PC-9 (cell line): ENCODE results near the gene DDX27.

Source experiments
- EZH2 ChIP-seq: fragments of 200-600 bp; sonication (generic); IDR thresholded peaks from 2 replicates; pipeline ENCODE4 v1.8.0; 2017; ENCODE audit warnings: antibody characterized with exemption, low read depth
- TF ChIP-seq, protein P1 (sequence below): fragments of 200-600 bp; sonication (generic); conservative IDR thresholded peaks from 2 replicates; pipeline ENCODE4 v1.6.1; 2017; ENCODE audit warnings: mixed run types, antibody characterized with exemption, mild to moderate bottlenecking, moderate library complexity

DNA sequence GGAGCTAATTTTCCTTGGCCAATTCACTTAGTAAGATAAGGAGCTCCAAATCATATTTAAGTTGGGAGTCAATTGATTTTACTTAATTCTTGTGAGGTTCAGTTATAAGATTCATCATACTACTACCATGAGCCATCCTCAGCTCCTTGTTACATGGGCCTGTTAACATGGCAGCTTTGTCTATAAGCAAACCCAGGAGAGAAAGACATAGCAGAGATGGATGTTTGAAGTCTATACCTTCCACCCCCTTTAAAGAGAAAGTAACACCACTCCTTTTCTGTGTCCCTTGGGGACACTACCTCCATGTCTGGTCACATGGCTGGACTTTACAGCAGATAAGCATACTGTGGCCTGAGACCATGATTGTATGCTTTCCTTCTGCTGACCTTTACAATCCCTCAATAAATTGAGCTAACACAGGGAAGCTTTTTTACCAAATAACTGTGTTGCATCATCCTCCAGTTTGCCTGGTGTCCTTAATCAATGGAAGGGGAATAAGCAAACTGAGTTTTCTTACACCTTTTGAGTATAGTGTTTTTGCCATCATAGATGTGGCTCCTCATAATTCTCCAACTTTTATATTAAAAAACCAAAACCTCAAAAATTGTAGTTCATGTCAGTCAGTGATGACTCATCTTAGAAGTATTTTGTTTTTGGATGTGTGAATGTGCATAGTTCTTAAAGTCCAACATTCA is 68.5 kb downstream of the DDX27 start:
- TF ChIP-seq, protein P1, sequence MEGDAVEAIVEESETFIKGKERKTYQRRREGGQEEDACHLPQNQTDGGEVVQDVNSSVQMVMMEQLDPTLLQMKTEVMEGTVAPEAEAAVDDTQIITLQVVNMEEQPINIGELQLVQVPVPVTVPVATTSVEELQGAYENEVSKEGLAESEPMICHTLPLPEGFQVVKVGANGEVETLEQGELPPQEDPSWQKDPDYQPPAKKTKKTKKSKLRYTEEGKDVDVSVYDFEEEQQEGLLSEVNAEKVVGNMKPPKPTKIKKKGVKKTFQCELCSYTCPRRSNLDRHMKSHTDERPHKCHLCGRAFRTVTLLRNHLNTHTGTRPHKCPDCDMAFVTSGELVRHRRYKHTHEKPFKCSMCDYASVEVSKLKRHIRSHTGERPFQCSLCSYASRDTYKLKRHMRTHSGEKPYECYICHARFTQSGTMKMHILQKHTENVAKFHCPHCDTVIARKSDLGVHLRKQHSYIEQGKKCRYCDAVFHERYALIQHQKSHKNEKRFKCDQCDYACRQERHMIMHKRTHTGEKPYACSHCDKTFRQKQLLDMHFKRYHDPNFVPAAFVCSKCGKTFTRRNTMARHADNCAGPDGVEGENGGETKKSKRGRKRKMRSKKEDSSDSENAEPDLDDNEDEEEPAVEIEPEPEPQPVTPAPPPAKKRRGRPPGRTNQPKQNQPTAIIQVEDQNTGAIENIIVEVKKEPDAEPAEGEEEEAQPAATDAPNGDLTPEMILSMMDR = no peak
- TF ChIP-seq EZH2 = no peak
